Adrenal gland (tissue), 12 donors: Measurements from ENCODE around the gene SHROOM2. TPM values are rescaled to one million over a fixed set of nuclear protein-coding genes. Genes with fewer than 3 reads are reported as not detected.

Experiments used
- DNase-seq, 7 donors: peaks; one replicate each; pipeline ENCODE4 v3.0.0-alpha.2; 2019 to 2020
- H3K27ac ChIP-seq, 5 donors: fragments of 200-600 bp; sonication (generic) in 4 of 5; 1 replicate in 3 of 5; 2 replicates in 2 of 5; pipeline versions ENCODE4 v1.5.1 to v1.8.0; 2016 to 2020; ENCODE audit warnings: mild to moderate bottlenecking in 1 of 5
- H3K27me3 ChIP-seq: fragments of 200-600 bp; 2 replicates; pipeline ENCODE4 v1.8.0; 2021
- H3K36me3 ChIP-seq, 2 donors: fragments of 200-600 bp; replicated peaks in 1 of 2; 1 replicate in 1 of 2; 2 replicates in 1 of 2; pipeline versions ENCODE4 v1.5.1 to v1.8.0; 2018 to 2022
- H3K4me1 ChIP-seq, 2 donors: fragments of 200-600 bp; replicated peaks in 1 of 2; 1 replicate in 1 of 2; 2 replicates in 1 of 2; pipeline versions ENCODE4 v1.5.1 to v1.8.0; 2018 to 2021
- H3K4me3 ChIP-seq, 4 donors: fragments of 200-600 bp; sonication (generic) in 3 of 4; one replicate each; pipeline ENCODE4 v1.5.1; 2016 to 2018
- H3K9me3 ChIP-seq, 3 donors: fragments of 200-600 bp; sonication (generic) in 1 of 3; replicated peaks in 1 of 3; 1 replicate in 2 of 3; 2 replicates in 1 of 3; pipeline versions ENCODE4 v1.5.1 to v1.8.0; 2016 to 2021
- POLR2A ChIP-seq, 2 donors: fragments of 450-650 bp; IDR thresholded peaks; one replicate each; pipeline ENCODE4 v1.6.1; 2017; ENCODE audit warnings: antibody characterized with exemption in 2 of 2, mild to moderate bottlenecking in 2 of 2, moderate library complexity in 1 of 2
- WGBS, 4 donors: extraction: QIAGEN DNeasy Blood & Tissue Kit in 2 of 4; methylation state at CpG; one replicate each; pipeline versions ENCODE4 v1.1.5 to v1.1.7; 2013 to 2017; 5-methylcytosine and 5-hydroxymethylcytosine counted together
- intact Hi-C, 2 donors: fragments of 100-400 bp; cut with DNase I; formaldehyde crosslinking; loops; one replicate each; pipeline versions ENCODE4 v1.14.1 to v1.15.0; 2022 to 2023
- polyA plus RNA-seq, 3 donors: library from polyadenylated mRNA; stranded (reverse); fragments of 200-250 nt in 2 of 3; fragments of 350-450 nt in 1 of 3; fragmentation: Illumina TruSeq in 1 of 3; extraction: RNeasy Lipid Tissue Mini Kit (QIAGEN cat#74804) in 1 of 3; gene quantifications; one replicate each; pipeline ENCODE4 v1.2.3, GENCODE V29; 2013 to 2014
- total RNA-seq, 9 donors: library from RNA; depleted of rRNA in 4 of 9; stranded (reverse); fragments of >200 nt in 4 of 9; fragments of 120-200 nt in 1 of 9; fragmentation: NEBNext Ultra II Directional in 1 of 9; extraction: Animal tissue kit (Norgen Biotek cat#: 25700) in 1 of 9; gene quantifications; one replicate each; pipeline versions ENCODE4 v1.1.0 to v1.2.4, GENCODE V29; 2013 to 2023
- TF ChIP-seq, protein P1 (sequence below), 6 experiments: fragments of 450-650 bp in 4 of 6; fragments of 200-600 bp in 2 of 6; sonication (generic) in 1 of 6; IDR thresholded peaks; 1 replicate in 5 of 6; 2 replicates in 1 of 6; pipeline versions ENCODE4 v1.5.1 to v1.8.0; 2016 to 2021; ENCODE audit warnings: antibody characterized with exemption in 6 of 6, mild to moderate bottlenecking in 2 of 6, moderate library complexity in 1 of 6
- donor health status: healthy with polysubstance abuse.
- donor health status: Bipolar disorder and iron deficiency.
- donor health status: DM: yes; HTN: yes; CAD: no.
- donor health status: DM: no; HTN: no; CAD: no.
- donor health status: DM: no; HTN: no; CAD: no.
- donor health status: DM: yes; HTN: yes; CAD: no.

The SHROOM2 gene
- total and polyA plus RNA-seq, 12 donors, result 1.7 to 7.2 (median 4.0) TPM

DNA sequence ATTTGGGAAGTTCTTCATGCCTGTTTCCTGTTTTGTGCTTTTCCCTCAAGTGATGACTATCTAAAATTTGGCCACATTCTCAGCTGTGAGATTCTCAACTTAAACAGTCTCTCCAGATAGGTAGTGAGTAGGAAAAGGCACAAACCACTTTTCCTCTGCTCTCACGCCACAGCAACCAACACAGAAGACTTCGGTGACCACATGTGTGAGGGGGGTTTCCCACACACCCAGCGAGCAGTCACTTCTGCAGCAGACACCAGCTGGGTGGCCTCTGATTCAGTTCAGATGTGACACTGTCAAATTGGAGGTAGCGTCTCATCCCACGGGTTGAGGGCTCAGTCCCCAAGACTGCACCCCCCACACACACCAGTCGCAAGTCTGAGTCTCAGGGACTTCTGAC, 155.9 kb downstream of the SHROOM2 start:
- no peak for DNase-seq
- intact Hi-C loops, result no loop called here
- H3K27ac ChIP-seq, result no peak overlapping the region
- TF ChIP-seq, protein P1, sequence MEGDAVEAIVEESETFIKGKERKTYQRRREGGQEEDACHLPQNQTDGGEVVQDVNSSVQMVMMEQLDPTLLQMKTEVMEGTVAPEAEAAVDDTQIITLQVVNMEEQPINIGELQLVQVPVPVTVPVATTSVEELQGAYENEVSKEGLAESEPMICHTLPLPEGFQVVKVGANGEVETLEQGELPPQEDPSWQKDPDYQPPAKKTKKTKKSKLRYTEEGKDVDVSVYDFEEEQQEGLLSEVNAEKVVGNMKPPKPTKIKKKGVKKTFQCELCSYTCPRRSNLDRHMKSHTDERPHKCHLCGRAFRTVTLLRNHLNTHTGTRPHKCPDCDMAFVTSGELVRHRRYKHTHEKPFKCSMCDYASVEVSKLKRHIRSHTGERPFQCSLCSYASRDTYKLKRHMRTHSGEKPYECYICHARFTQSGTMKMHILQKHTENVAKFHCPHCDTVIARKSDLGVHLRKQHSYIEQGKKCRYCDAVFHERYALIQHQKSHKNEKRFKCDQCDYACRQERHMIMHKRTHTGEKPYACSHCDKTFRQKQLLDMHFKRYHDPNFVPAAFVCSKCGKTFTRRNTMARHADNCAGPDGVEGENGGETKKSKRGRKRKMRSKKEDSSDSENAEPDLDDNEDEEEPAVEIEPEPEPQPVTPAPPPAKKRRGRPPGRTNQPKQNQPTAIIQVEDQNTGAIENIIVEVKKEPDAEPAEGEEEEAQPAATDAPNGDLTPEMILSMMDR (IDR thresholded peaks at IDR 0.05), result no peak
- no peak overlapping the region for H3K4me3 ChIP-seq
- H3K36me3 ChIP-seq, result no peaks in the 10 kb centered on the region
- H3K27me3 ChIP-seq, result no peaks in the 10 kb centered on the region
- H3K9me3 ChIP-seq, result no peaks in the 10 kb centered on the region
- 72 to 92% (median 78%) methylated on average over 2 to 6 of the region's 6 CpGs for WGBS, 4 donors
- no peaks in the 10 kb centered on the region for H3K4me1 ChIP-seq

DNA sequence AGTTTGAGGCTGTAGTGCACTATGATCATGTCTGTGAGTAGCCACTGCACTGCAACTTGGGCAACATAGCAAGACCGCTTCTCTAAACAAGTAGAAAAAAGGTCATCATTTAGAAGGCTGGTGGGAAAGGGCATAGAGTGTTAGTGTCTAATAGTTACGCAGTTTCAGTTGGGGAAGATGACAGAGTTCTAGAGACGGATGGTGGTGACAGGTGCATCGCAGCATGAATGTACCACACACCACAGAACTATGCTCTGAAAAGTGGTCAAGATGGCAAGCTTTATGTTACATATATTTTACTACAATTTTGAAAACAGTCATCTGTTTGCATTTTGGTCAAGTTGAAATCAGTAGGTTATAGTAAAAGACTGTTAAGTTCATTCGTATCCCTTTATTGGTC, 157.2 kb downstream of the SHROOM2 start:
- Histone ChIP-seq H3K27ac (no peak overlapping the region), H3K27me3 (no peaks in the 10 kb centered on the region), H3K9me3 (no peaks in the 10 kb centered on the region), H3K4me3 (no peak overlapping the region), H3K4me1 (no peaks in the 10 kb centered on the region), H3K36me3 (no peaks in the 10 kb centered on the region)
- 93 to 97% (median 95%) methylated on average over 5 of the region's 5 CpGs for WGBS, 4 donors
- intact Hi-C loops, result no loop called here
- no peak for DNase-seq
- TF ChIP-seq, protein P1 (IDR thresholded peaks at IDR 0.05), result no peak
- TF ChIP-seq POLR2A (IDR thresholded peaks at IDR 0.05), result no peak

DNA sequence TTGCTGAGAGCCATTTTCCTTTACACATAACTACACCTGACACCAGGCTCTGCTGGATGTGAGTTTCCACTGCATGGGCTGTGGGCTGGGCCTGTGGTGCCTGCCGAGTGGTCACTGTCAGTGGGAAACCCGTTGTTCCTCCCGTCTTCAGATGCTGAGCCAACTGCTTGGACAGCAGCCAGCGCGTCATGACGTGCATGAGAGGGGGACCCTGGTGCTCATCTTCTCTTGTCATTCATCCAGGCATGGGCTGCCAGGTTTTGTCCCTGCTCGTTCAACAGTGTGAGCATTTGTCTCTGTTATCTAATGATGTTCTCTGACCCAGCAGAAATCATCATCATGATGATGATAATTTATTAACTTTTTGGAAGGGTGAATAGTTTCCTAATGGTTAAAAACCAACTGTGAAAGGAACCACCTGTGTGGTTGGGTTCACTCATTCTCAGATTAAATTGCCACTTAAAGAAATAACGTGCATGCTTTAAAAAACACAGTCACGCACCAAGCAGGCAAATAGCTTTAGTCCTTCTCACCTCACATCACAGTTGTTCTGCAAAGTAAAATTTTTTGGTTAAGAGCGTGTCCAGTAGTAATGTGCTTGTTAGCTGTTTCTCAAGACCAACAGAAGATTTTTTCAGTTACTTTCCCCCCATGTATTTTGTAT, 161.0 kb downstream of the SHROOM2 start:
- WGBS, 4 donors, result 66 to 74% (median 73%) methylated on average over 10 of the region's 10 CpGs
- intact Hi-C loops, result no loop called here
- no peaks in the 10 kb centered on the region for H3K9me3 ChIP-seq
- H3K4me1 ChIP-seq, result no peaks in the 10 kb centered on the region
- TF ChIP-seq, protein P1 (IDR thresholded peaks at IDR 0.05), result no peak
- TF ChIP-seq POLR2A (IDR thresholded peaks at IDR 0.05), result no peak
- H3K27ac ChIP-seq, result no peak overlapping the region
- H3K36me3 ChIP-seq, result no peaks in the 10 kb centered on the region
- no peak overlapping the region for H3K4me3 ChIP-seq
- no peaks in the 10 kb centered on the region for H3K27me3 ChIP-seq
- no peak for DNase-seq

DNA sequence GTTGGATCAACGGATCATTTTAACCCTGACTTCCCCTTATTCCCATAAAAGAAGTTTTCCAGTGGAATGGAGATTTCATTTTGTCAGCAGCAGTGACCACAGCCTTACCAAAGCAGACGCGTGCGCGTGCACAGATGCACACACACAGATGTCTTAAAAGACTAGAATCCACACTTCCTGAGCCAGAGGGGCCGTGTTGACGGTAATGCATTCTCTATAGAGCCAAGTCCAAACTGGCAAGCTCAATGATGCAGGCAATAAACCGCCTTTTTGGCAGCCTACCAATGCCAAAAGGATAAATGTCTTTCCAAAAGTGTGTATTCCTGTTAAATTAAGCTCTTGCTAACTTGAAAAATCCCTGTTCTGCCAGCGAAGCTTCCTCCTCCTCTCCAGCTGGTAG, 162.2 kb downstream of the SHROOM2 start:
- WGBS, 4 donors, result 84 to 88% (median 87%) methylated on average over 5 to 9 of the region's 9 CpGs
- Histone ChIP-seq H3K36me3 (no peaks in the 10 kb centered on the region), H3K27ac (no peak overlapping the region), H3K4me1 (no peaks in the 10 kb centered on the region), H3K4me3 (no peak overlapping the region), H3K27me3 (no peaks in the 10 kb centered on the region), H3K9me3 (no peaks in the 10 kb centered on the region)
- DNase-seq, result no peak
- intact Hi-C loops, result no loop called here
- no peak for TF ChIP-seq POLR2A (IDR thresholded peaks at IDR 0.05)

DNA sequence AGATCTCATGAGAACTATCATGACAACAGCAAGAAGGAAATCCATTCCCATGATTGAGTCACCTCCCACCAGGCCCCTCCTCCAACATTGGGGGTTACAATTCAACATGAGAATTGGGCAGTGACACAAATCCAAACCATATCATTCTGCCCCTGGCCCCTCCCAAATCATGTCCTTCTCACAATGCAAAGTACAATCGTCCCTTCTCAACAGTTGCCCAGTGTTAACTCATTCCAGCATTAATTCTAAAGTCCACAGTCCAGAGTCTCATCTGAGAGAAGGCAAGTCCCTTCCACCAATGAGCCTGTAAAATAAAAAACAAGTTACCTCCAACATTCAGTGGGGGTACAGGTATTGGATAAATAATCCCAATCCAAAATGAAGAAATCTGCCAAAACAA, 166.1 kb downstream of the SHROOM2 start:
- intact Hi-C loops, result no loop called here
- WGBS, 4 donors, result 38 to 85% (median 62%) methylated on average over 1 of the region's 1 CpG
- no peaks in the 10 kb centered on the region for H3K36me3 ChIP-seq

More for the DNA sequence above, 166.1 kb downstream of the SHROOM2 start:
- no peak for DNase-seq
- Histone ChIP-seq H3K27ac (no peak overlapping the region), H3K27me3 (no peaks in the 10 kb centered on the region), H3K9me3 (no peaks in the 10 kb centered on the region), H3K4me3 (no peak overlapping the region), H3K4me1 (no peaks in the 10 kb centered on the region)
- no peak for TF ChIP-seq POLR2A (IDR thresholded peaks at IDR 0.05)
- TF ChIP-seq, protein P1 (IDR thresholded peaks at IDR 0.05), result no peak
